ENCODE results near the gene C13orf46.

The C13orf46 gene

GRCh38 chr13:113955235-113955634 is 18.6 kb downstream of the C13orf46 start:
- DNase-seq (ENCODE audit: low read depth in 3 of 3), result no peak

GRCh38 chr13:113954046-113954835 is 19.6 kb downstream of the C13orf46 start:
- no peak for DNase-seq (ENCODE audit: low read depth in 3 of 3)

DNA sequence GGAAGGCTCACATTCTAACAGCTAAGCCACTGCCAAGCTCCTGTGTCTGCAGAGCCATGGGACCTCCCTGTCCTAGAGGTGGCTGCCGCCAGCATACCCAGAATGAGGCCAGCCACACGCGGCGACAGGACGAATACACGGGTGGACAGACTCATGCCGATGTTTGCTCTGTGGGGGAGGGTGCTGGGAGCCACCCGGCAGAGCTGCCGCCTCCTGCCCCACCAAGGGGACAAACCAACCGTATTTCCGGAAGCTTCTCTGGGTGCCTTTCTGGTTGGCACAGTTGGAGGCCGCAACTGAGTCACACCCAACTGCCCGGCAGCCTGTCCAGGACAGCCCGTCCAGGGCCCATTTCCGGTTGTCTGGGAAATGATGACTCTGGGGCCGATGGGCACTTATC is 20.3 kb downstream of the C13orf46 start:
- DNase-seq (ENCODE audit: low read depth in 3 of 3), result no peak

DNA sequence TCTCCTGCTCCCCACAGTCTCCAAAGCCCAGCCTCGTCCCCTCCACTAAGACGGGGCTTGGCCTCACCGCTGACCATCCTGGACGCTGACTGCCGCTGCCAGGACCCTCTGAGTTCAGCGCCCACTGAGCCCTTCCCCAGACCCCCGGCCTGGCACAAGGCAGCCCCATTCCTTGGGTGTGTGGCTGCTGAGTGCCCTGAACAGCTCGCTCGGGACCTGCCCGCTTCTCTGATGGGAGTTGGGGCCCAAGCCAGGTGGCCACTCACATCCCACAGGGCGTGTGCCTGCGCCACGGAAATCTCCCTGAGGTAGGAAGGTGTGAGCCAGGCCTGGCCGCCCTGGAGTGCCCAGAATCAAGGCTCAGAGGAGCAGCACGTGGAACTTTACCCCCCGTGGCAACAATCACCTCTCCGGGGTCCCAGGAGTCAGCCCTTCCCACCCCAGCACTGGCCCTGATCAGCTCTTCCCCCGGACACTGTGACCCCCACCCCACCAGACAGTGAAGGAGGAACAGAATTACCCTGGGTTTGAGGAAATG is 20.8 kb downstream of the C13orf46 start:
- DNase-seq (ENCODE audit: low read depth in 3 of 3), result no peak

DNA sequence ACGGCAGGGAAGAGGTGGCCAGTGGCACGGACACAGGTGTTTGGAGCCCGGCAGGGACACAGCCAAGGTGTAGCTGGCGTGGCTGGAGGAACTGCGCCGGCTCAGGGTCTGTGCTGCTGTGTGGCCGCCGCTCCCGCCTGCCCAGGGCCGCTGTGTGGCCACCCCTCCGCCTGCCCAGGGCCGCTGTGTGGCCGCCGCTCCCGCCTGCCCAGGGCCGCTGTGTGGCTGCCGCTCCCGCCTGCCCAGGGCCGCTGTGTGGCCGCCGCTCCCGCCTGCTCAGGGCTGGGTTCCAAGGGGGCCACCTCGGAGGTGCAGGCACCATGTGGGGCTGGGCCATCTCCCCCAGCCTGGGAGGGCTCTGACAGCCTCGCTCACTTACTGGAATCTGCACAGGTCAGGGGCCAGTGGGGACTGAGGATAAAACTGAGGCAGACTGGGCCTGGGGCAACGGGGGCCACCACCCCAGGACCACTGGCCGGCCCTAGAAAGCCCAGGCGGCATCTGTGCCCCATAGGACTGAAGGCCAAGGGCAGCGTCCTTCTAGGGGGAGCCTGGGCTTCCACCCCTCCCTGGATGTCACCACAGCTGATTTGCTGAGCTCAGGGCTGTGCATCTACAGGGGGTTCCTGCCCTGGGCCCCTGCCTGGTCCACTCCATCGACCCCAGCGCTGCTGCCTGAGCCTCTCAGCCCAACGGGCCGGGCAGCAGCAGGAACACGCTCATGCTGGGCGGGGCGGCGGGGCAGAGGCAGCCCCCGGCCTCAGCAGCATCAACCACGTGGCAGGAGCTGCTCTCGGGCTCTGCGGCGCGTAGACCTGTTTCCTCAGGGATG is 21.5 kb downstream of the C13orf46 start:
- DNase-seq (ENCODE audit: low read depth in 3 of 3), result no peak

DNA sequence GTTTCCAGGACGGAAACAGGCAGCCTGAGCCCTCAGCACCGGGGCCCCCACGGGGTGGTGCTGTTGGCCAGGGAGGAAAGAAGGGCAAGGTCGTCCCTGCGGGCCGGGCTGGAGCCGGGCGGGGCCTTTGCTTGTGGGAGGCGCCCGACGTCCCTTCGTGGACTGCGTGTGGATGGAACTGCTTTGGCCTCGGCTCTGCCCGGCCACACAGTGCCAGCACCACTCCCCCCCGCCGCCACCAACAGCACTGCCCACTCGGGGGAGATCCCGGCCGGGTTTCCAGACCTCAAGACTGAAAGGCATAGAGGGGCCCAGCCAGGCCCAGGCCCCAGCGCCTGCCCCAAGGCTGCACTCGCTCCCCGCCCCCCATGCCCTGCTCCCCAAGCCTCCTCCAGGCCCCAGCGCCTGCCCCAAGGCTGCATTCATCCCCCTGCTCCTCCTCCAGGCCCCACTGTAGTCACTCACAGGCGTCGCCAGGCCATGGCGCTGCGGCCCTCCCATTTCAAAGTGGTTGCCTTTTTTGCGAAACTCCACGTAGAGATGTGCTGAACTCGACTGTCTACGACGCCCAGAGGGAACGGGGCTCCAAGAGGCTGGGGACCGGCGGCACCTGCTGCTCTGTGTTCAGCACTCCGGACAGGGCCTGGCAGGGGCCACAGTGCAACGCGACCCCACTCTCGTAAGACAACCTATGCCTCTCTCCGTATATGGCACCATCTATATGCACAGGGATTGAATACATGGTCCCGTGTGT is 22.5 kb downstream of the C13orf46 start:
- peak in 2 of 3 experiments; percentile 14 to 18 for DNase-seq (ENCODE audit: low read depth in 3 of 3)

GRCh38 chr13:113950451-113951245 is 23.2 kb downstream of the C13orf46 start:
- no peak for DNase-seq (ENCODE audit: low read depth in 3 of 3)

DNA sequence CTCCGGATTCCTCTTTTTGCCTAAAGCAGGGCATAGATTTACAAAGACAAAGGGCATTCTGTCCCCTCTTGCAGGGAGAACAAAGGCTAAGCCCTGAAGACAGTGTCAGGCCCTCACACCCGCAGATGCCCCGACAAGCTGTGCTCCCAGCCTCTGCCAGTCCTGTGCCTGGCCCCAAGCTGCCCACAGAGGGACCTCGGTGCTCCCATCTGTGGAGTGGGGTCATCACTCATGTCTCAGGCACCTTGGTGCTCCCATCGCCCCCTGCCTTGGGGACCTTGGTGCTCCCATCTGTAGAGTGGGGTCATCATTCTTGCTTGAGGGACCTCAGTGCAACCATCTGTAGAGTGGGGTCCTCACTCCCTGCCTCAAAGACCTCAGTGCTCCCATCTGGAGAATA is 24.3 kb downstream of the C13orf46 start:
- DNase-seq (ENCODE audit: low read depth in 3 of 3), result no peak

GRCh38 chr13:113948034-113948742 is 25.7 kb downstream of the C13orf46 start:
- DNase-seq (ENCODE audit: low read depth in 3 of 3), result no peak

- no peak for DNase-seq (ENCODE audit: low read depth in 3 of 3)
Measured at GRCh38 chr13:113947311-113948033, 26.4 kb downstream of the C13orf46 start.

GRCh38 chr13:113946409-113947181 is 27.3 kb downstream of the C13orf46 start:
- no peak for DNase-seq (ENCODE audit: low read depth in 3 of 3)

DNA sequence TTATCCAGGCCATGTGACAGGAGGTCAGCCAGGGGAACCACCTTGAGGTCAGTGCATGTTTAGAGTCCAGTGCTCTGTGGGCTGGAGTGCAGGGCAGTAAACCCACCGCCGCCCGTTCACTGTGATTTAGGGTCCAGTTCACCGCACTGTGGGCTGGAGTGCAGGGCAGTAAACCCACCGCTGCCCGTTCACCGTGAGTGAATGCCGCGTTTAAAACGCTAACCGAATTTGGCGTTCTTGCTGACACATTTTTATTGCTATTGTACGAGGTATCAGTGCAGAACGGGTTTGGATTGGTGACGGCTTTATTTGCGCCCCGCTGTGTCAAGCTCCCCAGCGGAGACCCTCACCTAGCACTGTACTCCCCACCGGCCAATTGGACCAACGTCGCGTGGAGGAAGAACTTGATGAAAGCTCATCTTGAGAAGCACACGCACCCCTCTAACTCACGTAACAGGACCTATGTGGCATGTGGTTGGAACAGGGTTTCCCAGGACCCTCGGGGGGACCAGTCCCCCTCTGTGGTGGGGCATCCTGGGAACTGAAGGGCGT is 27.9 kb downstream of the C13orf46 start:
- DNase-seq (ENCODE audit: low read depth in 3 of 3), result no peak

DNA sequence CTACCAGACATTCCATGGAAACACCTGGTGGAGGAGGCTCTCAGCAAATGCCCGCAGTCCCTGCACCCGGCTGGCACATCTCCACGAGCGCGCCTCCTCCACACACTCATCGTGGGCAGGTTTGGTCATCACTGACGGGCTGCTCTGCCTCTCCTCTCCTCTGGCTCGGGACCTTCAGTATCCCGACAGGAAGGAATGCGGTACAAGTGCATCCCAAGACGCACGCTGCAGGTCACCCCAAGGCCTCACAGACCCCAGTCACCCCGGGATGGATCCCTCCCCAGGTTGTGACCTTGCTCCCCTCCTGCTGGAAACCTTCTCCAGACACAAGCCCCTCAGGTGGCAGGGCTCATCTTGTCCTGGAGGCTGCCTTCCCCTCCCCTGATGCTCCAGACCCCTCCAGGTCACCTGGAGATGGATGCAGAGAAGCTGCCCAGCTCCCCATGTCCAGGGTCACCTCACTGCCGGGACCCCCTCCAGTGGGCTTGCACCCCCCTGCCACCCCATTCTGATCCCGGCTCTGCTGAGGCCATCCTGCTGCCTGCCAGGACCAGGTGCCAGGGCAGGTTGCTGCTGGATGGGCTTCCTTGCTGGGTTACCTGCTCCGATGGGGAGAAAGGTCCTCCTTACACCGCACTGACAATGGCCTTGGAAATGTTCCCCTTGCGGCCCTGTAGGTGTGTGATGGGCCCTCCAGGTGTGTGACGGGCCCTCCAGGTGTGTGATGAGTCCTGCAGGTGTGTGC is 29.9 kb downstream of the C13orf46 start:
- DNase-seq (ENCODE audit: low read depth in 3 of 3), result no peak

DNA sequence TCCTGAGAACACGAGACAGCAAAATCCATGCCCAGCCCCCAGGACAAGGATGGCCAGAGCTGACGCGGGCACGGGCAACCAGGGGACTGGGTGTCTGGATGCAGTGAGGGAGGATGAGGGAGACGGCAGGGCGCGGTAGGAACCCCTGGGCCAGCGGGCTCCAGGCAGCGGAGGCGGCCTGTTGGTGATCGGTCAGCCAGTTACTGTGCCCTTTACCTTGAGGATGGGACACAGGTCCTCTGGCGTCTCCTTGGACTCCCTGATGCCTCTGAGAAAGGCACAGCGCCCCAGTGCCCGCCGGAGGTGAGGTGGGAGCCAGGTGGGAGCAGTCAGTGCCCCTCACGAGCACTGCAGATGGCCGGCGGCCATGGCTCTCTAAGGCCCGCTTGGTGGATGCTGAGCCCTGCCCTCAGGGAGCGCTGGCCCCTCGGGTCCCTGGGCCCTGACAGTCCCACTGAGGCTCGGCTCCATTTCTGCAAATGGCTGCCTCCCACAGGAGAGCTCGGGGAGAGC is 31.2 kb downstream of the C13orf46 start:
- DNase-seq (ENCODE audit: low read depth in 3 of 3), result no peak

GRCh38 chr13:113941571-113942191 is 32.2 kb downstream of the C13orf46 start:
- DNase-seq (ENCODE audit: low read depth in 3 of 3), result no peak

DNA sequence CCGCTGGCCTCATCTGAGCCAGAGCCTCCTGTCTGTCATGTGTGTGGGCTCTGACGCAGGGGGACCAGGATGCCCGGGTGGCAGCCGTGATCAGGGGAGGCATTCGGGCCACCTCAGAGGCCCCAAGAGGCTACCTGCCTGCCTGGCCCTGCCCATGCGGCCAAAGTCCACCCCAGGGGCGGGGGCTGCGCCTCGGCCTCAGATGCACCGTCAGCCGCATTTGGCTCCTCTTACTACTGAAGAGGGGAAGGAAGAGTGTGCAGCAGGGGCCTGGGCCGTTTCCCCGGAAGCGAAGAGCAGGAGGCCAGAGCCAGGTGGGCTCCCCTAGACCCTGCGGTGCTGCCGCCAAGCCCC is 34.0 kb downstream of the C13orf46 start:
- no peak for DNase-seq (ENCODE audit: low read depth in 3 of 3)

- DNase-seq (ENCODE audit: low read depth in 3 of 3), result no peak
Measured at GRCh38 chr13:113939129-113939943, 34.5 kb downstream of the C13orf46 start.

All from stimulated activated CD4-positive, alpha-beta T cell treated with anti-CD3 and anti-CD28 coated beads, TNF-alpha, amount 100 ng/mL, for 4 hours (primary cell).